Muscle layer of duodenum (tissue), 2 donors: ENCODE results near the gene NPAS3.

Experiments used
- H3K27ac ChIP-seq: one replicate; pipeline ENCODE4 v1.7.0; 2013; ENCODE audit warnings: mild to moderate bottlenecking, low read length
- H3K27me3 ChIP-seq: one replicate; pipeline ENCODE4 v1.7.0; 2013; ENCODE audit warnings: low read depth, mild to moderate bottlenecking, control low read depth, low read length
- H3K36me3 ChIP-seq, 2 donors: one replicate each; pipeline ENCODE4 v1.7.0; 2013; ENCODE audit warnings: low read length in 2 of 2, control low read depth in 1 of 2, mild to moderate bottlenecking in 1 of 2; ENCODE audit not compliant: insufficient read depth in 2 of 2, control insufficient read depth in 1 of 2
- H3K4me1 ChIP-seq, 2 donors: one replicate each; pipeline ENCODE4 v1.7.0; 2013; ENCODE audit warnings: low read length in 2 of 2, mild to moderate bottlenecking in 2 of 2, control low read depth in 1 of 2, moderate library complexity in 1 of 2; ENCODE audit not compliant: insufficient read depth in 2 of 2, control insufficient read depth in 1 of 2
- H3K4me3 ChIP-seq, 2 donors: one replicate each; pipeline ENCODE4 v1.7.0; 2013; ENCODE audit warnings: low read length in 2 of 2, low read depth in 1 of 2, mild to moderate bottlenecking in 1 of 2
- H3K9me3 ChIP-seq, 2 donors: one replicate each; pipeline ENCODE4 v1.7.0; 2013; ENCODE audit warnings: low read length in 2 of 2, control low read depth in 1 of 2, mild to moderate bottlenecking in 1 of 2; ENCODE audit not compliant: control insufficient read depth in 1 of 2
- donor health status: healthy.

Gene NPAS3

DNA sequence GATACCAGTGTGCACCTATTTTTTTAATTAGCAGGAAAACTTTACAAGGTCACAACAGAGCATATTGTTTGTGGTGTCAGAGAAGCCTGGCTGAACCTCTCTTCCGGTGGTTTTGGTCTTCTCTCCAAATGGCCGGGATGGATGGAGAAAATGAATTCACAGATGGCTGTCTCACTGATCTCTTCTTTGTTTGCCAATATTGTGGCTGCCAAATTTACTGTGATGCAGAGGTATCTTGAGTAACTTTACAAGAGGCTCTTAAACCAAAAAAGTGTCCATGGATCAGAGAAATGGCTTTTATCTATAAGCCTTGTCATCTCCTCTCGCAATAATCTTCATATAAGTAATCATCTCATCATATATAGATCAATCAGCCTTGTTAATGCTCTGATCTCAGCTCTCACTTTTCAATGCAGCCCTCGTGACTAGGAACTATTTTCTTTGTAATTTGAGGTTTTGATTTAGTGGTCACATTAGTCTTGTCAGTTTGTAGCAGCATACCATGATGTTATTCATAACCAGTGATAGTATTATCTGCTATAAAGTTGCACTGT is 704.1 kb downstream of the NPAS3 start:
- Histone ChIP-seq H3K27me3 (no peaks in the 10 kb centered on the region), H3K27ac (no peak overlapping the region), H3K4me3 (no peak overlapping the region), H3K9me3 (no peaks in the 10 kb centered on the region), H3K4me1 (no peaks in the 10 kb centered on the region), H3K36me3 (no peaks in the 10 kb centered on the region)

GRCh38 chr14:33643426-33644181 is 704.9 kb downstream of the NPAS3 start:
- Histone ChIP-seq H3K9me3 (no peaks in the 10 kb centered on the region), H3K4me1 (no peaks in the 10 kb centered on the region), H3K27ac (no peak overlapping the region), H3K27me3 (no peaks in the 10 kb centered on the region), H3K4me3 (no peak overlapping the region), H3K36me3 (no peaks in the 10 kb centered on the region)

- Histone ChIP-seq H3K36me3 (no peaks in the 10 kb centered on the region), H3K9me3 (no peaks in the 10 kb centered on the region), H3K4me3 (no peak overlapping the region), H3K27me3 (no peaks in the 10 kb centered on the region), H3K27ac (no peak overlapping the region), H3K4me1 (no peaks in the 10 kb centered on the region)
These were observed 708.1 kb downstream of the NPAS3 start for GRCh38 chr14:33646692-33647260.

DNA sequence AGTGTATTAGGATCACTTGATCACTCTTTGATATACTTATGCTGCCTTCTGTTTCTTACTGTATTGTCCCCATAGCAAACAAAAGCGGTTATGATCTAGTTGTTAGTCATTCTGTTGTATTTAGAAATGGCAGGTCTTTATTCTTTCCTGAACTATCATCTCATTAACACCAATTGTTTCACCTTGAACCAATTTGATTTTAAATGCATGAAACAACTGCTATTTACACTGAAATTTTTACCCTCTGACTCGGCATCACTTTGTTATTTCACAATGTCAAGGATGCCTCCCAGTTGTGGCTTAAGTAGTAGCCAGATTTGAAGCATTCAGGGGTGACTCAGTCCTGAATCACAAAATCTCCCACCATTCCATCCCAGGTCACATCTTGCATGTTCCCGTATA is 708.7 kb downstream of the NPAS3 start:
- Histone ChIP-seq H3K36me3 (no peaks in the 10 kb centered on the region), H3K27ac (no peak overlapping the region), H3K4me1 (no peaks in the 10 kb centered on the region), H3K4me3 (no peak overlapping the region), H3K9me3 (no peaks in the 10 kb centered on the region), H3K27me3 (no peaks in the 10 kb centered on the region)

DNA sequence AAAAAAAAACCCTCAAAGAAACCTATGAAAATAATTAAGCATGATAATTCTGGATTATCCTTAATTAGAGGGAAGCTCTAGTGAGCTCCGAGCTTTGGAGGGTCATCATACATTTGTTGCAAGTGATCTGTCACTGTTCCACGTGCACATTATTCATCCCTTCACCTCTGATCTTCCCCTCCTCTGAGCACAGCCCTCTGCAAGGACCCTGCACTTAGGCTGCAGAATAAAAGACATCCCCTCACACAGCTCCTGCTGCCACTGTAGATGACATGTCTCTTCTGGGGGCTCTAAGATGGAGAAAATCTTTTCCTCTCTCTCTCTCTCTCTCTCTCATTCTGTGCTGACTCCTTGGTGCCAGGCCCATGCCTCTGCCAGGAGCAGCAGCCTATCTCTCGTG is 711.8 kb downstream of the NPAS3 start:
- no peaks in the 10 kb centered on the region for H3K9me3 ChIP-seq
- no peak overlapping the region for H3K4me3 ChIP-seq
- H3K4me1 ChIP-seq = no peaks in the 10 kb centered on the region
- H3K27me3 ChIP-seq = no peaks in the 10 kb centered on the region
- no peaks in the 10 kb centered on the region for H3K36me3 ChIP-seq
- no peak overlapping the region for H3K27ac ChIP-seq

DNA sequence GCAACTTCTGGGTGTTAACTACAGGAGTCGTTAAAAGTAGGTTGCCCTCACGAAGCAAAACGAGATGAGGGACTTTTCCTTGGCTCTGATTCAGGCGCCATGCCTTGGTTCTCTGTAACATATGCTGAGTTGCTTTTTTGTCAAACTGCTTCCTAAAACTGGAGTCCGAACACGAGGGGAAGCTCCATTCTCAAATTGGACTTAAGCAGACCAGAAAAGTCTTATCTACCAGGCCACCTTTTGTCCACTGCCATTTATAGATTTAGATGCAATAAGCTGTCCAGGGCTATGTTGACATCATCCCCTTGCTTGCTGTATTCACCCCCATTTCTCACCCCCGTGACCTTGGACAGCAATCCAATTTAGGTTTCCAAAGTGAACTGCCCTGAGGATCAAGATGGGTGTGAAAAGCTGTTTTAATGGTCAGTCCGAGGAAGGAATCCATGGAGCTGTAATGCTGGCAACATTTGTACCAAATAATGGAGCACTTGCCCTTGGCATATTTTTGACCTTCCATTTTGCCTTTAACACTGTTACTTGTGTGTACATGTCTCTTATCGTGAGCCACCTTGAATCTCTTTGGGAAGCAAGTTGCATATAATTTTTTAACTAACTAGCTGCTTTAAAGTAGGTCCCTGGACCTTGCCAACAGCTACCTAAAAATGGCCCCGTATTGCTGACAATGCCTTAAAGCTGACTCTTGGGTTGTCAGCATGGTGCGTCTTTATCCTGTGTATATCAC is 714.1 kb downstream of the NPAS3 start:
- Histone ChIP-seq H3K4me3 (no peak overlapping the region), H3K36me3 (no peaks in the 10 kb centered on the region), H3K27me3 (no peaks in the 10 kb centered on the region), H3K9me3 (no peaks in the 10 kb centered on the region), H3K4me1 (no peaks in the 10 kb centered on the region), H3K27ac (no peak overlapping the region)

- Histone ChIP-seq H3K27ac (no peak overlapping the region), H3K27me3 (no peaks in the 10 kb centered on the region), H3K4me3 (no peak overlapping the region), H3K9me3 (no peaks in the 10 kb centered on the region), H3K36me3 (no peaks in the 10 kb centered on the region), H3K4me1 (no peaks in the 10 kb centered on the region)
These were observed 714.6 kb downstream of the NPAS3 start for GRCh38 chr14:33653308-33653695.

DNA sequence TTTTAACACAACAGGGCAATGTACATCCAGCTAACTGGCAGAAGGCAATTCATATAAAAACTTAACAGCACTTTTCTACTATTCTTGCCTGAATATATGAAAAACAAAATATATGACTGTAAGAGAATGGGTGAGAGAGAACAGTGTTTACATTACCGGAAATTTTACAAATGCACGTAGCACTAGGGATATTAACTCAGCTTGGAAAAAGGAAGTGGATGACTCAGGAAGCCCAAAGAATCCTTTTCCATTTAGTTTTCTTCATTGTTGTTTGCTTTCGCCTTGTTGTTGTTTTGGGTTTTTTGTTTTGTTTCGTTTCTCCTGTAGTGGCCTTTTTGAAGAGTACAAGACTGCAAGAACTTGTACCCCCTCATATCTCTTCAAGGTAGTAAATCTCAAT is 716.7 kb downstream of the NPAS3 start:
- Histone ChIP-seq H3K4me1 (no peaks in the 10 kb centered on the region), H3K4me3 (no peak overlapping the region), H3K9me3 (no peaks in the 10 kb centered on the region), H3K27me3 (no peaks in the 10 kb centered on the region), H3K27ac (no peak overlapping the region), H3K36me3 (no peaks in the 10 kb centered on the region)

DNA sequence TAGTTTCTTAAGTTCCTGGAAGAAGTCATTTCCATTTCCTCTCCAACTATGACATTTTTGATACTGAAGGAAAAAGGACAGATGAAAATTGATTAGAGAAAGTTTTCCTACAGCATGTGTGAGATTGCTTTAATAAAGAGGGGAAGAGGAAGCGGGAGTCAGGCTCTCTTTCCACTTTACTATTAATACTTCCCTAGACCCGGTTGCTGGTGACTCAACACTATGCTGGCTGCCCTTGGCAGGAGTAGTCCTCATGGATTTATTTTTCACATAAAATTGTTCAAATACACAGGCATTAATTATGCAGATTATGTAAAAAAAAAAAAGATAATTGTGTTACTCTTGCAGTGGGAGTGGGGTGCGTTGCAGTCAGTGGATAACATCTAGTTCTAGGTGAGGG is 718.8 kb downstream of the NPAS3 start:
- Histone ChIP-seq H3K4me3 (no peak overlapping the region), H3K4me1 (no peaks in the 10 kb centered on the region), H3K27me3 (no peaks in the 10 kb centered on the region), H3K9me3 (no peaks in the 10 kb centered on the region), H3K36me3 (no peaks in the 10 kb centered on the region), H3K27ac (no peak overlapping the region)

GRCh38 chr14:33660248-33660647 is 721.6 kb downstream of the NPAS3 start:
- H3K27me3 ChIP-seq = no peaks in the 10 kb centered on the region
- no peak overlapping the region for H3K4me3 ChIP-seq
- H3K4me1 ChIP-seq = no peaks in the 10 kb centered on the region
- peaks cover 0 to 3% of the 10 kb centered on the region in 2 donors for H3K9me3 ChIP-seq
- no peak overlapping the region for H3K27ac ChIP-seq
- no peaks in the 10 kb centered on the region for H3K36me3 ChIP-seq

DNA sequence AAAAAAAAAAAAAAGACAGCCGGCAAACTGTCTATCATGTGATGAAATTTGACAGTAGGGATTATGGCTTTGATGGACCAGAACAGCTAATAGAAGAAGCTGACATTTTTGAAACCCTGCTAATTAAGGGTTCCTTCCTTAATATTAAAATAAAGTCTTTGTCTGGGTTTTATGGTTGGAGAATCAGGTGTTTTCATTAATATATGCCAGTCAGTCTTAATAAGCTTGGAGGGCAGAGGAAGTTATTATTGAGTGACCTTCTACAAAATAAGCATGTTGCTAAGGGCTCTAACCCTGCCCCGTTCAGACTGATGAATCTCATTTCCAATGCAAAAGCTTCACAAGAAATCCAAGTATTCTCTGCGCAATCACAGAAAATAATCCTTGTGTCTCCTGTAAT is 722.4 kb downstream of the NPAS3 start:
- Histone ChIP-seq H3K4me3 (no peak overlapping the region), H3K9me3 (peaks cover 0 to 3% of the 10 kb centered on the region in 2 donors), H3K4me1 (no peaks in the 10 kb centered on the region), H3K27me3 (no peaks in the 10 kb centered on the region), H3K36me3 (no peaks in the 10 kb centered on the region), H3K27ac (no peak overlapping the region)
